CD4-positive, alpha-beta T cell treated with Interleukin-17A for 4 hours (primary cell): ENCODE measurements around the gene NUDT8.
"Not testable (repeated sequence)": the region's sequence is repeated elsewhere in the genome, so short reads cannot be mapped to it uniquely, and the experiment has no call there.

ENCODE experiments used
- DNase-seq: peaks from one replicate; pipeline ENCODE4 v3.0.0-alpha.2; 2020; ENCODE audit warnings: mixed read lengths

The NUDT8 gene

GRCh38 chr11:67627441-67627811 is 2.3 kb downstream of the NUDT8 start:
- no peak for DNase-seq

GRCh38 chr11:67626970-67627369 is 2.8 kb downstream of the NUDT8 start:
- no peak for DNase-seq

GRCh38 chr11:67626131-67626833 is 3.5 kb downstream of the NUDT8 start:
- not testable (repeated sequence) for DNase-seq

- DNase-seq: not testable (repeated sequence)
These were observed 5.9 kb downstream of the NUDT8 start for GRCh38 chr11:67623795-67624194.

- DNase-seq: not testable (repeated sequence)
These were observed 6.8 kb downstream of the NUDT8 start for GRCh38 chr11:67622905-67623304.

- DNase-seq: not testable (repeated sequence)
These were observed 7.8 kb downstream of the NUDT8 start for GRCh38 chr11:67621928-67622327.

GRCh38 chr11:67620621-67621020 is 9.1 kb downstream of the NUDT8 start:
- not testable (repeated sequence) for DNase-seq

GRCh38 chr11:67619683-67620618 is 9.8 kb downstream of the NUDT8 start:
- not testable (repeated sequence) for DNase-seq

GRCh38 chr11:67618901-67619659 is 10.7 kb downstream of the NUDT8 start:
- not testable (repeated sequence) for DNase-seq

- no peak for DNase-seq
These were observed 12.3 kb downstream of the NUDT8 start for GRCh38 chr11:67617243-67617953.

GRCh38 chr11:67616431-67617242 is 13.1 kb downstream of the NUDT8 start:
- DNase-seq: no peak

GRCh38 chr11:67615728-67616430 is 13.9 kb downstream of the NUDT8 start:
- peak; percentile 43 for DNase-seq

- peak; percentile 69 for DNase-seq
These were observed 14.7 kb downstream of the NUDT8 start for GRCh38 chr11:67614730-67615714.

- DNase-seq: peak; percentile 85
These were observed 15.6 kb downstream of the NUDT8 start for GRCh38 chr11:67613960-67614715.

GRCh38 chr11:67613313-67613959 is 16.3 kb downstream of the NUDT8 start:
- DNase-seq: no peak

GRCh38 chr11:67612751-67613150 is 17.0 kb downstream of the NUDT8 start:
- DNase-seq: no peak

GRCh38 chr11:67611704-67612587 is 17.8 kb downstream of the NUDT8 start:
- DNase-seq: no peak
